Muscle layer of duodenum (tissue), 2 donors: Measurements from ENCODE around the gene TMEM151A.
"Not testable (repeated sequence)": the region's sequence is repeated elsewhere in the genome, so short reads cannot be mapped to it uniquely, and the experiment has no call there.

Source experiments
- H3K27ac ChIP-seq: one replicate; pipeline ENCODE4 v1.7.0; 2013; ENCODE audit warnings: mild to moderate bottlenecking, low read length
- H3K27me3 ChIP-seq: one replicate; pipeline ENCODE4 v1.7.0; 2013; ENCODE audit warnings: low read depth, mild to moderate bottlenecking, control low read depth, low read length
- H3K36me3 ChIP-seq, 2 donors: one replicate each; pipeline ENCODE4 v1.7.0; 2013; ENCODE audit warnings: low read length in 2 of 2, control low read depth in 1 of 2, mild to moderate bottlenecking in 1 of 2; ENCODE audit not compliant: insufficient read depth in 2 of 2, control insufficient read depth in 1 of 2
- H3K4me1 ChIP-seq, 2 donors: one replicate each; pipeline ENCODE4 v1.7.0; 2013; ENCODE audit warnings: low read length in 2 of 2, mild to moderate bottlenecking in 2 of 2, control low read depth in 1 of 2, moderate library complexity in 1 of 2; ENCODE audit not compliant: insufficient read depth in 2 of 2, control insufficient read depth in 1 of 2
- H3K4me3 ChIP-seq, 2 donors: one replicate each; pipeline ENCODE4 v1.7.0; 2013; ENCODE audit warnings: low read length in 2 of 2, low read depth in 1 of 2, mild to moderate bottlenecking in 1 of 2
- H3K9me3 ChIP-seq, 2 donors: one replicate each; pipeline ENCODE4 v1.7.0; 2013; ENCODE audit warnings: low read length in 2 of 2, control low read depth in 1 of 2, mild to moderate bottlenecking in 1 of 2; ENCODE audit not compliant: control insufficient read depth in 1 of 2
- donor health status: healthy.

The TMEM151A gene

GRCh38 chr11:66320748-66321147, 29.1 kb downstream of the TMEM151A start:
- not testable (repeated sequence) for H3K4me3 ChIP-seq, H3K36me3 ChIP-seq, H3K9me3 ChIP-seq, H3K27ac ChIP-seq, H3K27me3 ChIP-seq
- H3K4me1 ChIP-seq = peaks cover 13 to 38% of the 10 kb centered on the region in 2 donors

- H3K4me1 ChIP-seq = peaks cover 13 to 33% of the 10 kb centered on the region in 2 donors
- no peaks in the 10 kb centered on the region for H3K36me3 ChIP-seq
- H3K4me3 ChIP-seq = no peak overlapping the region
- H3K9me3 ChIP-seq = no peaks in the 10 kb centered on the region
- no peaks in the 10 kb centered on the region for H3K27me3 ChIP-seq
- no peak overlapping the region for H3K27ac ChIP-seq
These were observed 29.9 kb downstream of the TMEM151A start for GRCh38 chr11:66321606-66322005.

DNA sequence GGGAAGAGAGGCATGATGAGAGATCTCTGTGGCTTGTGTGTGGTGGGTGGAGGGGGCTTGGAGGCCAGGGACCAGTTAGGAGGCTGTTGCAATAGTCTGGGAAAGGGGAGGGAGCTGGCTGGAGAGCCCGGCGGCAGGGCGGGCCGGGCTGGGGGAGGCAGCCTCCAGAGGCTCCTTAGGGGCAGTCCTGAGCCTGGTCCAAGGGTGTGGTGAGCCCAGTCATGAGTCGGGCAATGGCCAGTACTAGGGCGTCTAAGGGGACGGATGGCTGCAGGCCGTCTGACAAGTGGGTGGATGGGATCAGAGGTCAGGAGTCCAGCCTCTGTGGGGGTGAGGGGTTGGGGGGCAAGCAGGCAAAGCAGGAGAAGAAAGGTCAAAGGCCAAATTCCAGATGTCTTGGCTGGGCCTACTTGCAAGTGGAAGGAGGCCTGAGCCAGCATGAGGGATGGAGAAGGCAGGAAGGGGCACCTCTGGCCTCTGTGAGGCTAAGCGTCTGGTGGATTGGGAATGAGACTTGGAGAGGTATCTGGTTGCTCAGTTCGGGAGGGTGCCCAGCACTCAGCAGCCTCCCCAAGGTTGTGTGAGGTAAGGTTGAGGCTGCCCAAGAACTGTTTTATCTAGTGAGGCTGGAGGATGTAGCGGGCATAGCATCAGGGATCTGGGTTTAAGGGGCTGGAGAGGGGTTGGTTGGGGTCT, 31.2 kb downstream of the TMEM151A start:
- H3K4me3 ChIP-seq = no peak overlapping the region
- H3K27me3 ChIP-seq = no peaks in the 10 kb centered on the region
- H3K9me3 ChIP-seq = no peaks in the 10 kb centered on the region
- H3K36me3 ChIP-seq = no peaks in the 10 kb centered on the region
- H3K27ac ChIP-seq = no peak overlapping the region
- peaks cover 8 to 30% of the 10 kb centered on the region in 2 donors for H3K4me1 ChIP-seq

DNA sequence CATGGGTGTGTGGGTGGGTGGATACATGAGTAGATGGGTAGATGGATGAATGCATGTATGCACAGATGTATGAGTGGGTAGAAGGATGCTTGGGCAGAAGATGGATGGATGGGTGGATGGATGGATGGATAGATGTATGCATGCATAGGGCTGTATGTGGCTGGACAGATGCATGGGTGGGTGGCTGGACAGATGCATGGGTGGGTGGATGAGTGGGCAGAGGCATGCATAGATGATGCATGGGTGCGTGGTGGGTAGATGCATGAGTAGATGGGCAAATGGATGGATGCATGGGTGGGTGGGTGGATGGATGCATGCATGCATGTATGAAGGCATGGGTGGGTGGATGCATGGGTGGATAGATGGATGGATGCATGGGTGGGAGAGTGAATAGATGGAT, 32.0 kb downstream of the TMEM151A start:
- H3K36me3 ChIP-seq = no peaks in the 10 kb centered on the region
- H3K4me1 ChIP-seq = peaks cover 10 to 30% of the 10 kb centered on the region in 2 donors
- no peaks in the 10 kb centered on the region for H3K9me3 ChIP-seq
- no peak overlapping the region for H3K27ac ChIP-seq
- no peaks in the 10 kb centered on the region for H3K27me3 ChIP-seq
- H3K4me3 ChIP-seq = no peak overlapping the region

DNA sequence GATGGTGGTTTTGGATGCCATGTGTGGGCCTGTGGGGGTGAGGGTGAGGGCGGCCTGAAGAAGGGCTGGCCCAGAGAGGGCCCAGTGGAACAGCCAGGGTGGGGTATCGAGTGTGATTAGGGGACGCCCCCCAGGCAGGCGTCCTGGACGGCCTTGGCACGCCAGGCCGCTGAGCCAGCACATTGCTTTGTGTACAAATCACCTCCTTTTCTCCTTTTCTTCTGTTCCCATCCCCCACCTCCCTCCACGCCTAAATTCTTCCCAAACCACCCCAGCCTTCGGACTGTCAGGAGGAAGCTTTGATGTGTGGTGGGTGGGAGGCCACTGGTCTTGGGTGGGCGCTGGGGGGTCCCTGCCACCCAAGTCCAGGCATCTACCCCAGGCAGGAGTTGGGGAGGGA, 33.0 kb downstream of the TMEM151A start:
- Histone ChIP-seq H3K9me3 (no peaks in the 10 kb centered on the region), H3K4me1 (peaks cover 11 to 26% of the 10 kb centered on the region in 2 donors), H3K27me3 (no peaks in the 10 kb centered on the region), H3K27ac (no peak overlapping the region), H3K36me3 (no peaks in the 10 kb centered on the region), H3K4me3 (no peak overlapping the region)

DNA sequence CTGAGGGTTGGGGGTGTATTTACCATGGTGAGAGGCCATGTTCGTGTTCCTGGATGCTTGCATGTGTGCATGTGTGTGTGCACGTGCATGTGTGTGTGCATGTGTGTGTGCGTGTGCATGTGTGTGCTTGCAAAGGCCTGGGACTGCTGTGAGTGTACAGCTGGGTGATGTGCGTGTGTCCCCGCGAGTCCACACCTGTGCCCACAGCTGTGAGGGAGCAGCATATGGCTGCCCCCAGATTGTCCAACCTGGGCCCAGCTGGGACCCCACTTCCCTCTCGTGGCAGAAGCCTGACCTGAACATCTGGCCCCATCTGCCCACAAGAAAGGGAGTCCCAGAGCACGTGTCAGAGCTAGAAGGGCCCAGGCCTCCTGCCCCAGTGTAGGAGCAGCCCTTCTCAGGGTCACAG, 33.6 kb downstream of the TMEM151A start:
- Histone ChIP-seq H3K4me3 (no peak overlapping the region), H3K9me3 (no peaks in the 10 kb centered on the region), H3K4me1 (peaks cover 11 to 26% of the 10 kb centered on the region in 2 donors), H3K36me3 (no peaks in the 10 kb centered on the region), H3K27me3 (no peaks in the 10 kb centered on the region), H3K27ac (no peak overlapping the region)

- Histone ChIP-seq H3K4me1 (peaks cover 11 to 26% of the 10 kb centered on the region in 2 donors), H3K27ac (no peak overlapping the region), H3K9me3 (no peaks in the 10 kb centered on the region), H3K27me3 (no peaks in the 10 kb centered on the region), H3K4me3 (no peak overlapping the region), H3K36me3 (no peaks in the 10 kb centered on the region)
These were observed 34.8 kb downstream of the TMEM151A start for GRCh38 chr11:66326261-66327111.

DNA sequence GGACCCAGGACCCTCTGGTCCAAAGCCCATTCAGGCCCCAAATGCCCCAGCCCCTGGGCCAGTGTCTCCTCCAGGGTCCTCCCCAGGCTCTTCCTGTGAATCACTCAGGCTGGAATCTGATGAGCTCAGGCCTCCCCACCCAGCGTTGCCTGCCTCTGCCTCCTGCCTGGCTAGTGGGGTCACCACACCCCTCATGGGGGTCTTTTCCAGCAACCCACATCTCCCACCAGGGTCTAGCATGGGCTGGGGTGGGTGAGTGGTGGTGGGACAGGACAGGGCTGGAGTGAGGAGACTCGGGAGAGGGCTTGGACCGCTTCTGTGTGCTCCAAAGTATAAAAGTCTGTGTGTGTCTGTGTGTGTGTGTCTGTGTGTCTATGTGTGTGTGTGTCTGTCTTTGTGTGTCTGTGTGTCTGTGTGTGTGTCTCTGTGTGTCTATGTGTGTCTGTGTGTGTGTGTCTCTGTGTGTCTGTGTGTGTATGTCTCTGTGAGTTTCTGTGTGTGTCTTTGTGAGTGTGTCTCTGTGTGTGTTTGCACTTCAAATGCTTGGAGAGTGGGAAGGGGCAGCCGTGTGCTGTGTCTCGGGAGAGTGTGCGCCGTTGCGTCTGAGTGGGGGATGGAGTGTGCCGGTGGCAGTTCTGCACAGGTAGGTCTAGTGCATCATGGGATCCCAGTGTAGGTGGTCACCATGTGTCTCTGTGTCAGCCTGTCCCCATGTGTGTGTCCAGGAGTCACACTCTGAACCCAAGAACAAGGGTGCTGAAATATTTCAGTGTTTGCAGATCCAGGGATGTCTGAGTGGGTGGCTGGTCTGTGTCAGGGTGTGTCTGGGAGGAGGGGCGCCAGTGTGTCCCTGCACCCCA, 35.7 kb downstream of the TMEM151A start:
- Histone ChIP-seq H3K36me3 (peaks cover under 1 to 4% of the 10 kb centered on the region in 2 donors), H3K9me3 (no peaks in the 10 kb centered on the region), H3K4me1 (peaks cover 11 to 23% of the 10 kb centered on the region in 2 donors), H3K4me3 (no peak overlapping the region), H3K27me3 (no peaks in the 10 kb centered on the region), H3K27ac (peak overlapping the region; percentile 60)

GRCh38 chr11:66328031-66328301, 36.3 kb downstream of the TMEM151A start:
- Histone ChIP-seq H3K27ac (no peak overlapping the region), H3K4me1 (peaks cover 11 to 23% of the 10 kb centered on the region in 2 donors)

GRCh38 chr11:66328302-66329144, 36.8 kb downstream of the TMEM151A start:
- Histone ChIP-seq H3K27ac (no peak overlapping the region), H3K4me1 (peaks cover 11 to 23% of the 10 kb centered on the region in 2 donors), H3K36me3 (peaks cover 5 to 13% of the 10 kb centered on the region in 2 donors), H3K9me3 (no peaks in the 10 kb centered on the region), H3K4me3 (peak overlapping the region in 1 of 2 donors; percentile 21), H3K27me3 (no peaks in the 10 kb centered on the region)

More at GRCh38 chr11:66328031-66328301, 36.3 kb downstream of the TMEM151A start:
- no peaks in the 10 kb centered on the region for H3K9me3 ChIP-seq
- H3K27me3 ChIP-seq = no peaks in the 10 kb centered on the region
- peaks cover 5 to 8% of the 10 kb centered on the region in 2 donors for H3K36me3 ChIP-seq
- H3K4me3 ChIP-seq = no peak overlapping the region
